GM19467 (cell line): ENCODE data around the gene KYAT1.

ENCODE experiments used
- ATAC-seq: cut with Tn5 transposase; IDR thresholded peaks from one replicate; pipeline ENCODE4 v1.9.1; 2021; ENCODE audit warnings: mild to moderate bottlenecking, moderate library complexity; ENCODE audit not compliant: unreplicated experiment

KYAT1 gene

DNA sequence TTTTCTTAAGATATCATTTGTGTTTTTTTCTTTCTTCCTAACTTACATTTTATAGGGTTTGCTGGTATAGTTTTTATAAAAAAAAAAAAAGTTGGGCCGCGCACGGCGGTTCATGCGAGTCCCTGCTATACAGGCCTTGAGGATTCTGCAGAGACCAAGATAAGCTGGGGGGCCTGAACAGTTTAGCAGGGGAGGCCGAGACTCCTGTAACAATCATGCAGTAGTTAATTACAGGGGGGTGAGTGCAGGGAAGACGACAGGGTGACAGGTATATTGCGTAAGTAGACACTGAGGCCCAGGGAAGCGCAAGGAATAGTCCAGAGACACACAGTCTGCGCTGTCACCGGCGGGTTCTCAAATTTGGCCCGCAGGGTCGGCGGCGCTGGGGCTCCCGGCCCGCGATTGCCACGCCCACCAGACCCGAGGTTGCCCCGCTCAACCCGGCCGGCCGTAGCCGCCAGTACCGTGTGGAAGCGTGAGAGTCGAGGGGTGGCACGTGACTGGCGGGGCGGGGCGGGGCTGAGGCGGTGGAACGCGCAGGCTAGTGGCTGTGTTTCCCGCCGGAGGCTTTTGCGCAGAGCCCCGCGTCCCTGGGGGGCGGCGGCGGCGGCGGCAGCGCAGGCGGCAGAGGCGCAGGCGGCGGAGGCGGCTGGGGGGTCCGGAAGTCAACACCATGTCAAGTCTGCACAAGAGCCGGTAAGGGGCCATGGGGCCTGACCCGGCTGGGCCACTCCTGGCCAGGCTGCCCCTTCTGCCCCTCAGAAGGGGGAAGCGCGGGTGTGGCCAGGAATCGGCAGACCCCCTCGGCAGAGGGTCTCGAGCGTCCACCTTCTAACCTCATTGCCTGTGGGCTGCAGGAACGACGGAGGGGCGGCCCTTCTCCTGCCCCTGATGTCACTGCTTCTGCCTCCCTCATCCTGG is 94.8 kb downstream of the KYAT1 start, which contains the start of gene TBC1D13:
Gene TBC1D13 (plus strand): TSS at position 573 of the 921 bp plus-strand sequence. CDS start 101 bp downstream, at position 674.
- ATAC-seq, result peak; percentile 87

DNA sequence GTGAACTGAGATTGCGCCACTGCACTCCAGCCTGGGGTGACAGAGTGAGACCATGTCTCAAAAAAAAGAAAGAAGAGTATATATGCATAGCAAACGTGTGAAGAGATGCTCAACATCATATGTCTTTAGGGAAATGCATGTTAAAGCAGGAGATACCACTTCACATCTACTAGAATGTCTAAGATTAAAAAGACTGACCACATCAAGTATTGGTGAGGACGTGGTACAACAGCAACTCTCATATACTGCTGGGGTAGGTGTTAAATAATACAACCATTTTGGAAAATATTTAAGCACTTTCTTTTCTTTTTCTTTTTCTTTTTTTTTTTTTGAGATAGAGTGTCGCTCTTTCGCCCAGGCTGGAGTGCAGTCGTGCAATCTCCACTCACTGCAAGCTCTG is 96.3 kb downstream of the KYAT1 start:
- ATAC-seq, result no peak
